Chondrocyte (in vitro differentiated cells): ENCODE measurements around the gene INF2. TPM values are rescaled to one million over a fixed set of nuclear protein-coding genes. Genes with fewer than 3 reads are reported as not detected.
A peak's percentile ranks its signal among the peaks of the same experiment; 100 is the strongest.

Experiments used
- DNase-seq: peaks from one replicate; pipeline ENCODE4 v3.0.0; 2021; ENCODE audit warnings: mixed read lengths, low spot score
- H3K27ac Mint-ChIP-seq: one replicate; pipeline ENCODE4 v1.8.0; 2021; ENCODE audit warnings: mild to moderate bottlenecking, moderate library complexity, mixed read lengths; ENCODE audit not compliant: unreplicated experiment
- H3K27me3 Mint-ChIP-seq: 2 replicates; pipeline ENCODE4 v1.8.0; 2021; ENCODE audit warnings: low read depth, mixed read lengths
- H3K36me3 Mint-ChIP-seq: 2 replicates; pipeline ENCODE4 v1.8.0; 2021; ENCODE audit warnings: low read depth, mixed read lengths
- H3K4me1 Mint-ChIP-seq: 2 replicates; pipeline ENCODE4 v1.8.0; 2021; ENCODE audit warnings: low read depth, mild to moderate bottlenecking, mixed read lengths
- H3K4me3 Mint-ChIP-seq: one replicate; pipeline ENCODE4 v1.8.0; 2021; ENCODE audit warnings: mild to moderate bottlenecking, moderate library complexity, mixed read lengths; ENCODE audit not compliant: unreplicated experiment
- H3K9me3 Mint-ChIP-seq: 2 replicates; pipeline ENCODE4 v1.8.0; 2021; ENCODE audit warnings: low read depth, mixed read lengths
- CTCF ChIP-seq: fragments of 200-600 bp; sonication (generic); IDR thresholded peaks from 2 replicates; pipeline ENCODE4 v1.5.0; 2021; ENCODE audit warnings: antibody characterized with exemption, mild to moderate bottlenecking, moderate library complexity
- total RNA-seq: library from RNA; stranded (reverse); gene quantifications from 3 replicates; pipeline ENCODE4 v1.2.1, GENCODE V29; 2021

The INF2 gene
- total RNA-seq, 1 donor from 2014 or later, result 117 TPM

GRCh38 chr14:104708606-104709268, 19.3 kb downstream of the INF2 start:
- H3K4me3 Mint-ChIP-seq, result no peak overlapping the region
- H3K36me3 Mint-ChIP-seq, result peaks cover 14% of the 10 kb centered on the region
- peaks cover 5% of the 10 kb centered on the region for H3K4me1 Mint-ChIP-seq
- H3K9me3 Mint-ChIP-seq, result no peaks in the 10 kb centered on the region
- H3K27ac Mint-ChIP-seq, result no peak overlapping the region
- no peak for DNase-seq
- H3K27me3 Mint-ChIP-seq, result no peaks in the 10 kb centered on the region
- TF ChIP-seq CTCF, result peak; percentile 96

DNA sequence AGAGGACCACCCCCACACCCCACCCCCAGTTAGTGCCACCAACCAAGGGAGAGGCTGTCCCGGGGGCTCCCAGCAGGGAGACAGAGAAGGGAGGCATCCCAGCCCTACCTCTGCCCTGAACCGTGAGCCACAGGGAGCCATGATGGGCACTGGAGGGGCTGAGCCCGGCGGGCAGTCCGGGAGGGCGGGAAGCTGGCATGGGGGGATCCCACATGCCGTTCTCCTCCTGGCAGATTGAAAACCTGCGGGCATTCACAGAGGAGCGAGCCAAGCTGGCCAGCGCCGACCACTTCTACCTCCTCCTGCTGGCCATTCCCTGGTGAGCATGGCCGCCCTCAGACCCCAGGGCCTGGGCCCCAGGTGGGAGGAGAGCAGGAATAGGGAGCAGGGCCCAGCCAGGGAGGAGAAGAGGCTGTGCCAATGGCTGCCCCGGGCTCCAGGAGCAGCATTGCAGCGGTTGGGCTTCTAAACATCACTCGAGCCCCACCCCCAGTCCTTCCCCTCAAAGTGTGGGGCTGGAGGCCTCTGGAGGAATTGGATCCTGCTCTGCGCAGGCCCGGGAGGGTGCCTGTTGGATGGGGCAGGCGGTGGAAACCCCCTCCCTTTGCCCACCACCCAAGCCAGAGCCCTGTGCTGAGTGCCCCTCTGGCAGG, 20.1 kb downstream of the INF2 start:
- H3K27me3 Mint-ChIP-seq, result no peaks in the 10 kb centered on the region
- no peak overlapping the region for H3K4me3 Mint-ChIP-seq
- no peaks in the 10 kb centered on the region for H3K9me3 Mint-ChIP-seq
- TF ChIP-seq CTCF, result no peak
- H3K36me3 Mint-ChIP-seq, result peaks cover 10% of the 10 kb centered on the region
- H3K4me1 Mint-ChIP-seq, result peaks cover 5% of the 10 kb centered on the region
- no peak for DNase-seq
- H3K27ac Mint-ChIP-seq, result no peak overlapping the region

DNA sequence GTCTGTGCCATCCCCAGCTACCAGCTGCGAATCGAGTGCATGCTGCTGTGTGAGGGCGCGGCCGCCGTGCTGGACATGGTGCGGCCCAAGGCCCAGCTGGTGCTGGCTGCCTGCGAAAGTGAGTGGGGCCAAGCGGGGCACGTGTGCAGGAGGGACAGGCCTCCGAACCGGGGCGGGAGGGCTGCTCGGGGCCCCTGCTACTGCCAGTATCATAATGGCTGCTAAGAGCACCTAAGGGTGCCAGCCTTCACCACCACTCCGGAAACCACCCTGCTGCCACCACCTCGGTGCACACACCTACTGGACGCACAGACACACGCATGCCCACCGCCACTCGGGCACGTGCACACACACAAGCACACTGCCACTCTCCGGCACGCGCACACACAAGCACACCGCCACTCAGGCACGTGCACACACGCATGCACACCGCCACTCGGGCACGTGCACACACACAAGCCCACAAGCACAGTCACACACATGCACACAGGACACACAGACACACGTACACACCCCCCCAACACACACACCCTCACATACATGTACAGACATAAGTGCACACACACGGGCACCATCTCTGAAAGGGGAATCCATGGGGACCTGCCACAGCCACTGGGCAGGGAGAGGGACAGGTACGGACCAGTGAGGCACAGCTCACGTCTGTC, 20.8 kb downstream of the INF2 start:
- Mint-ChIP-seq H3K27me3 (no peaks in the 10 kb centered on the region), H3K4me3 (no peak overlapping the region), H3K9me3 (no peaks in the 10 kb centered on the region), H3K27ac (no peak overlapping the region), H3K36me3 (peaks cover 10% of the 10 kb centered on the region), H3K4me1 (peaks cover 5% of the 10 kb centered on the region)
- TF ChIP-seq CTCF, result no peak
- no peak for DNase-seq

- no peak for DNase-seq
- H3K36me3 Mint-ChIP-seq, result peaks cover 14% of the 10 kb centered on the region
- TF ChIP-seq CTCF, result no peak
- no peak overlapping the region for H3K27ac Mint-ChIP-seq
- H3K27me3 Mint-ChIP-seq, result no peaks in the 10 kb centered on the region
- H3K9me3 Mint-ChIP-seq, result no peaks in the 10 kb centered on the region
- H3K4me3 Mint-ChIP-seq, result no peak overlapping the region
- peaks cover 3% of the 10 kb centered on the region for H3K4me1 Mint-ChIP-seq
Observed at GRCh38 chr14:104712881-104713734, 23.7 kb downstream of the INF2 start.

DNA sequence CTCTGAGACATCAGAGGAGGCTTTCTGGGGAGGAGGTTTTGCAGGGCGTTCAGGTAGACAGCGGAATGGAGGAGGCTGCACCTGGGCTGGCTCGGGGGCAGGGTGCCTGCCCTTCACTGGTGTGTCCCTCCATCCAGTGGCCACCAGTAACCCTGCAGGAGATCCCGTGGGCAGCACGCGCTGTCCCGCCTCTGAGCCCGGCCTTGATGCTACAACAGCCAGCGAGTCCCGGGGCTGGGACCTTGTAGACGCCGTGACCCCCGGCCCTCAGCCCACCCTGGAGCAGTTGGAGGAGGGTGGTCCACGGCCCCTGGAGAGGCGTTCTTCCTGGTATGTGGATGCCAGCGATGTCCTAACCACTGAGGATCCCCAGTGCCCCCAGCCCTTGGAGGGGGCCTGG, 24.6 kb downstream of the INF2 start:
- Mint-ChIP-seq H3K27me3 (no peaks in the 10 kb centered on the region), H3K27ac (no peak overlapping the region), H3K4me3 (no peak overlapping the region), H3K36me3 (peaks cover 14% of the 10 kb centered on the region), H3K4me1 (no peaks in the 10 kb centered on the region), H3K9me3 (no peaks in the 10 kb centered on the region)
- TF ChIP-seq CTCF, result no peak
- DNase-seq, result no peak
